ENCODE data around the gene KLF16.

DNA sequence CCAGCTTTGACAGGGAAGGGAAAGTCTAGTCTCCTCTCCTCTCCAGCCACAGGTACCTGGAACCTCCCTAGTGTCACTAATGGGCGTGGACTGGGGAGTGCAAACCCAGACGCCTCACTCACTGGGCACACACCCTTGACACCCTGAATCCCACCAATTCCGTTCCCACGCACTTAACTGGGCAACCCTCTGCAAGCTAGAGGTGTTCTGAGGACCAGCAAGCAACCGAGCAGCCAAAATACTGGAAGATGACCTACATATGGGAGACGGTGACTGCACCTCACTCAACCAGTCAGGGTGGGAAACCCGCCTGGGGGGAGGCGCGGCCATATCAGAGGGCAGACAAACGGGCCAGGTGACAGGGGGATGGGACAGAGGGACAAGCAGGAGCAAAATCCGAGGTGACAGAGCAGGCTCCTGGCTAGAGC, 20.9 kb upstream of the KLF16 start:
- peak in 1 of 3 donors; percentile 24 for TF ChIP-seq POLR2AphosphoS5 (IDR thresholded peaks at IDR 0.05)
- TF ChIP-seq, protein P1, sequence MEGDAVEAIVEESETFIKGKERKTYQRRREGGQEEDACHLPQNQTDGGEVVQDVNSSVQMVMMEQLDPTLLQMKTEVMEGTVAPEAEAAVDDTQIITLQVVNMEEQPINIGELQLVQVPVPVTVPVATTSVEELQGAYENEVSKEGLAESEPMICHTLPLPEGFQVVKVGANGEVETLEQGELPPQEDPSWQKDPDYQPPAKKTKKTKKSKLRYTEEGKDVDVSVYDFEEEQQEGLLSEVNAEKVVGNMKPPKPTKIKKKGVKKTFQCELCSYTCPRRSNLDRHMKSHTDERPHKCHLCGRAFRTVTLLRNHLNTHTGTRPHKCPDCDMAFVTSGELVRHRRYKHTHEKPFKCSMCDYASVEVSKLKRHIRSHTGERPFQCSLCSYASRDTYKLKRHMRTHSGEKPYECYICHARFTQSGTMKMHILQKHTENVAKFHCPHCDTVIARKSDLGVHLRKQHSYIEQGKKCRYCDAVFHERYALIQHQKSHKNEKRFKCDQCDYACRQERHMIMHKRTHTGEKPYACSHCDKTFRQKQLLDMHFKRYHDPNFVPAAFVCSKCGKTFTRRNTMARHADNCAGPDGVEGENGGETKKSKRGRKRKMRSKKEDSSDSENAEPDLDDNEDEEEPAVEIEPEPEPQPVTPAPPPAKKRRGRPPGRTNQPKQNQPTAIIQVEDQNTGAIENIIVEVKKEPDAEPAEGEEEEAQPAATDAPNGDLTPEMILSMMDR (IDR thresholded peaks at IDR 0.05) = no peak
- TF ChIP-seq POLR2A (IDR thresholded peaks at IDR 0.05) = peak; percentile 15
- no peak for TF ChIP-seq EP300 (IDR thresholded peaks at IDR 0.05; ENCODE audit: low read depth)
